WTC11 (cell line): Measurements from ENCODE around the gene CTSA. TPM values are rescaled to one million over a fixed set of nuclear protein-coding genes. Genes with fewer than 3 reads are reported as not detected.
A peak's percentile ranks its signal among the peaks of the same experiment; 100 is the strongest.

Source experiments
- ATAC-seq: fragments of 200-7000 bp; cut with Tn5 transposase; 2 replicates; pipeline ENCODE4 v1.10.0; 2021; ENCODE audit warnings: mild to moderate bottlenecking, moderate library complexity
- CTCF ChIA-PET: fragments of 300-600 bp; sonication (Branson Sonifier 250); formaldehyde crosslinking; loops from one replicate; lab custom pipeline; 2021; ENCODE audit warnings: antibody characterized with exemption; lab: Charles Lee
- POLR2A ChIA-PET: fragments of 350-600 bp; sonication (Branson Sonifier 250); formaldehyde crosslinking; loops from one replicate; lab custom pipeline; 2021; ENCODE audit warnings: antibody characterized with exemption; lab: Charles Lee
- DNase-seq: peaks from one replicate; pipeline ENCODE4 v3.0.0; 2021; ENCODE audit warnings: low spot score
- H3K27ac Mint-ChIP-seq: 2 replicates; pipeline ENCODE4 v1.8.0; 2021; ENCODE audit warnings: mixed read lengths
- H3K27me3 Mint-ChIP-seq: 2 replicates; pipeline ENCODE4 v1.8.0; 2021; ENCODE audit warnings: low read depth, mild to moderate bottlenecking, moderate library complexity, mixed read lengths
- H3K36me3 Mint-ChIP-seq: 2 replicates; pipeline ENCODE4 v1.8.0; 2021; ENCODE audit warnings: mixed read lengths
- H3K4me1 Mint-ChIP-seq: 2 replicates; pipeline ENCODE4 v1.8.0; 2022; ENCODE audit warnings: mixed read lengths
- H3K4me3 Mint-ChIP-seq: 2 replicates; pipeline ENCODE4 v1.8.0; 2021; ENCODE audit warnings: mild to moderate bottlenecking, moderate library complexity, mixed read lengths
- H3K9me3 Mint-ChIP-seq: 2 replicates; pipeline ENCODE4 v1.8.0; 2021; ENCODE audit warnings: mixed read lengths
- ATF1 ChIP-seq: sonication (generic); formaldehyde crosslinking; IDR thresholded peaks from 2 replicates; pipeline ENCODE4 v1.8.1; 2023; ENCODE audit warnings: mild to moderate bottlenecking, moderate library complexity, missing genetic modification reagents
- CREB1 ChIP-seq: sonication (generic); formaldehyde crosslinking; IDR thresholded peaks from 2 replicates; pipeline ENCODE4 v1.8.0; 2023; ENCODE audit warnings: mild to moderate bottlenecking, missing genetic modification reagents
- CREM ChIP-seq: sonication (generic); formaldehyde crosslinking; IDR thresholded peaks from 2 replicates; pipeline ENCODE4 v1.8.1; 2022; ENCODE audit warnings: mild to moderate bottlenecking, missing genetic modification reagents, moderate library complexity
- ESRRA ChIP-seq: sonication (generic); formaldehyde crosslinking; IDR thresholded peaks from 2 replicates; pipeline ENCODE4 v1.8.1; 2022; ENCODE audit warnings: mild to moderate bottlenecking, missing genetic modification reagents, borderline replicate concordance
- FOXK1 ChIP-seq: sonication (generic); formaldehyde crosslinking; IDR thresholded peaks from 2 replicates; pipeline ENCODE4 v1.8.0; 2022; ENCODE audit warnings: mild to moderate bottlenecking, moderate library complexity, missing genetic modification reagents
- FOXP1 ChIP-seq: sonication (generic); formaldehyde crosslinking; IDR thresholded peaks from 2 replicates; pipeline ENCODE4 v1.8.0; 2022; ENCODE audit warnings: missing genetic modification reagents, mild to moderate bottlenecking, moderate library complexity, borderline replicate concordance
- GABPB1 ChIP-seq: sonication (generic); formaldehyde crosslinking; IDR thresholded peaks from 2 replicates; pipeline ENCODE4 v1.8.1; 2023; ENCODE audit warnings: mild to moderate bottlenecking, missing genetic modification reagents
- HMGXB4 ChIP-seq: sonication (generic); formaldehyde crosslinking; IDR thresholded peaks from 2 replicates; pipeline ENCODE4 v1.8.1; 2023; ENCODE audit warnings: mild to moderate bottlenecking, moderate library complexity, missing genetic modification reagents
- MYBL2 ChIP-seq: sonication (generic); formaldehyde crosslinking; IDR thresholded peaks from 2 replicates; pipeline ENCODE4 v1.8.1; 2023; ENCODE audit warnings: mild to moderate bottlenecking, moderate library complexity, missing genetic modification reagents
- NR3C1 ChIP-seq: sonication (generic); formaldehyde crosslinking; conservative IDR thresholded peaks from 2 replicates; pipeline ENCODE4 v1.8.1; 2023; ENCODE audit warnings: low read depth, mild to moderate bottlenecking, missing genetic modification reagents
- OVOL2 ChIP-seq: fragments of 250-450 bp; sonication (Bioruptor Pico); IDR thresholded peaks from 2 replicates; pipeline ENCODE4 v1.9.0; 2021; ENCODE audit warnings: mild to moderate bottlenecking, borderline replicate concordance
- SMAD3 ChIP-seq: sonication (generic); formaldehyde crosslinking; IDR thresholded peaks from 2 replicates; pipeline ENCODE4 v1.8.0; 2022; ENCODE audit warnings: missing genetic modification reagents, mild to moderate bottlenecking, borderline replicate concordance
- SP1 ChIP-seq: sonication (generic); formaldehyde crosslinking; conservative IDR thresholded peaks from 2 replicates; pipeline ENCODE4 v1.8.1; 2022; ENCODE audit warnings: missing genetic modification reagents
- TCF7 ChIP-seq: sonication (generic); formaldehyde crosslinking; IDR thresholded peaks from 2 replicates; pipeline ENCODE4 v1.8.0; 2022; ENCODE audit warnings: mild to moderate bottlenecking, low read depth, missing genetic modification reagents, moderate library complexity
- ZNF121 ChIP-seq: sonication (generic); formaldehyde crosslinking; IDR thresholded peaks from 2 replicates; pipeline ENCODE4 v1.8.0; 2023; ENCODE audit warnings: missing genetic modification reagents
- ZNF219 ChIP-seq: sonication (generic); formaldehyde crosslinking; IDR thresholded peaks from 2 replicates; pipeline ENCODE4 v1.8.0; 2023; ENCODE audit warnings: missing genetic modification reagents, mild to moderate bottlenecking, borderline replicate concordance
- ZNF263 ChIP-seq: sonication (generic); formaldehyde crosslinking; IDR thresholded peaks from 2 replicates; pipeline ENCODE4 v1.8.1; 2022; ENCODE audit warnings: low read depth, mild to moderate bottlenecking, moderate library complexity, missing genetic modification reagents
- ZNF281 ChIP-seq: sonication (generic); formaldehyde crosslinking; IDR thresholded peaks from 2 replicates; pipeline ENCODE4 v1.8.0; 2023; ENCODE audit warnings: mild to moderate bottlenecking, missing genetic modification reagents
- total RNA-seq: library from RNA; stranded (reverse); gene quantifications from 3 replicates; pipeline ENCODE4 v1.2.3, GENCODE V29; 2021
- TF ChIP-seq, protein P1 (sequence below): sonication (generic); formaldehyde crosslinking; IDR thresholded peaks from 2 replicates; pipeline ENCODE4 v1.8.1; 2022; ENCODE audit warnings: mild to moderate bottlenecking, moderate library complexity, missing genetic modification reagents
- TF ChIP-seq, protein P2 (sequence below): sonication (generic); formaldehyde crosslinking; IDR thresholded peaks from 2 replicates; pipeline ENCODE4 v1.8.0; 2022; ENCODE audit warnings: mild to moderate bottlenecking, missing genetic modification reagents
- TF ChIP-seq, protein P3 (sequence below): sonication (generic); formaldehyde crosslinking; IDR thresholded peaks from 2 replicates; pipeline ENCODE4 v1.8.0; 2022; ENCODE audit warnings: mild to moderate bottlenecking, missing genetic modification reagents
- TF ChIP-seq, protein P4 (sequence below): sonication (generic); formaldehyde crosslinking; IDR thresholded peaks from 2 replicates; pipeline ENCODE4 v1.8.0; 2022; ENCODE audit warnings: mild to moderate bottlenecking, missing genetic modification reagents

CTSA gene
- total RNA-seq, 1 experiment from 2014 or later: 48.3 TPM

DNA sequence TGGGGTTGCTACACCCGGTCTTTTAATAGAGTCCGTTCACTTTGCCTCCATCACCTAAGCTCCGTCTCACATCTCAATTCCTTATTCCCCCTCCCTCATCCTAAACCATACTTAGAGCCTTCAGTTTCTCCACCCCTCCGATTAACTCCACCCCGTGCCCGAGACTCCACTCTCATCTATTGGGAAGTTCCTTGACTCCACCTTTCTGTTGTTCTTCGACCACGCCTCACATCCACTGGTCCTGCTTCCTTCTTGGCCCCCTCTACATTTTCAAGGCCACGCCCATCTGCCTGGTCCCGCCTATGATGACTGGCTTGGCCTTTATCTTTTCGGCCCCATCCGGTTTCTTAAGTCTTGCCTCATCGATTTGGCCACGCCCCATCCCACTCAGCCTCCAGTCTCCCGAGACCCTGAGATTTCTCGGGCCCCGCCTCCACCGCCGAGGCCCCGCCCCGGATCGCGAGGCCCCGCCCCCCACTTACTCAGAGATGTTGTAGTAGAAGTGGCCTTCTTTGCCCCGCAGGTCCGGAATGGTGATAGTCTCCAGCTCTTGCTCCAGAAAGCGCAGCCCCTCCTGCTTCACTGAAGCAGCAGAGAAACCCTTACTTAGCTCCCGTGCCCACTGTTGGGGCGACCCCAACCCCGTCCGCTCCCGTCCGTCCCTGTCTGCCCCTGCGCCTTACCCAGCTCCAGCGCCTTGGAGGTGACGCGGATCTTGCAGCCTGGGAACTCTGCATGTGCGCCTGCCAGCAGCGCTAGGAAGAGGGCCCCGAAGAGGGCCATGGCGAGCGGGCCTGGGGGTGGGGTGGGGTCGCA, 19.7 kb downstream of the CTSA start (continued):
- no peak; the same call in 1 of the 2 replicates for TF ChIP-seq HMGXB4
- no peak for TF ChIP-seq NR3C1
- TF ChIP-seq, all 79 proteins: peak for 3

- DNase-seq (peak; percentile 75), ATAC-seq (peak; percentile 41)
- Mint-ChIP-seq H3K4me1 (peaks cover 14% of the 10 kb centered on the region), H3K36me3 (peaks cover 25% of the 10 kb centered on the region), H3K9me3 (no peaks in the 10 kb centered on the region), H3K27ac (peak within 1 kb of the TSS; percentile 87), H3K4me3 (peak within 1 kb of the TSS; percentile 85), H3K27me3 (0 out of 2 replicates have a peak, but pooled peaks cover 3% of the 10 kb centered on the region)
- ChIA-PET POLR2A (interaction anchor here (0.6 to 3.1 kb wide), 9 partner anchors 21 to 1276 kb away, joined by 3 to 43 read pairs (median 3); partner anchors contain the start of genes CTSA, NEURL2, PCIF1 and ZSWIM1), CTCF (interaction anchor here (0.6 to 2.7 kb wide), 6 partner anchors 21 to 188 kb away, joined by 3 to 13 read pairs (median 4); partner anchors contain the start of gene NEURL2)
- TF ChIP-seq ZNF121 (CRISPR knock-in tag) (no peak), ZNF219 (CRISPR knock-in tag) (no peak), GABPB1 (CRISPR knock-in tag) (0 out of 2 replicates have a peak, but pooled peaks have one; percentile 20), OVOL2 (CRISPR knock-in tag) (no peak), TCF7 (CRISPR knock-in tag) (no peak), ATF1 (CRISPR knock-in tag) (no peak), FOXP1 (CRISPR knock-in tag) (peak; percentile 80), SMAD3 (CRISPR knock-in tag) (no peak), ZNF263 (0 out of 2 replicates have a peak, but pooled peaks have one; percentile 38), SP1 (peak; percentile 72), ESRRA (CRISPR knock-in tag) (no peak), FOXK1 (CRISPR knock-in tag) (0 out of 2 replicates have a peak, but pooled peaks have one; percentile 17), MYBL2 (CRISPR knock-in tag) (0 out of 2 replicates have a peak, but pooled peaks have one; percentile 51), CREM (CRISPR knock-in tag) (0 out of 2 replicates have a peak, but pooled peaks have one; percentile 42), ZNF281 (CRISPR knock-in tag) (peak; percentile 73; the same call in 1 of the 2 replicates), CREB1 (CRISPR knock-in tag) (peak; percentile 28; the same call in 1 of the 2 replicates), HMGXB4 (peak; percentile 58)
- TF ChIP-seq, protein P1, sequence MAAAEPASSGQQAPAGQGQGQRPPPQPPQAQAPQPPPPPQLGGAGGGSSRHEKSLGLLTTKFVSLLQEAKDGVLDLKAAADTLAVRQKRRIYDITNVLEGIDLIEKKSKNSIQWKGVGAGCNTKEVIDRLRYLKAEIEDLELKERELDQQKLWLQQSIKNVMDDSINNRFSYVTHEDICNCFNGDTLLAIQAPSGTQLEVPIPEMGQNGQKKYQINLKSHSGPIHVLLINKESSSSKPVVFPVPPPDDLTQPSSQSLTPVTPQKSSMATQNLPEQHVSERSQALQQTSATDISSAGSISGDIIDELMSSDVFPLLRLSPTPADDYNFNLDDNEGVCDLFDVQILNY (CRISPR knock-in tag): peak; percentile 26; the same call in 1 of the 2 replicates
- TF ChIP-seq, protein P2, sequence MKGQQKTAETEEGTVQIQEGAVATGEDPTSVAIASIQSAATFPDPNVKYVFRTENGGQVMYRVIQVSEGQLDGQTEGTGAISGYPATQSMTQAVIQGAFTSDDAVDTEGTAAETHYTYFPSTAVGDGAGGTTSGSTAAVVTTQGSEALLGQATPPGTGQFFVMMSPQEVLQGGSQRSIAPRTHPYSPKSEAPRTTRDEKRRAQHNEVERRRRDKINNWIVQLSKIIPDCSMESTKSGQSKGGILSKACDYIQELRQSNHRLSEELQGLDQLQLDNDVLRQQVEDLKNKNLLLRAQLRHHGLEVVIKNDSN (CRISPR knock-in tag): peak; percentile 86
- TF ChIP-seq, protein P3, sequence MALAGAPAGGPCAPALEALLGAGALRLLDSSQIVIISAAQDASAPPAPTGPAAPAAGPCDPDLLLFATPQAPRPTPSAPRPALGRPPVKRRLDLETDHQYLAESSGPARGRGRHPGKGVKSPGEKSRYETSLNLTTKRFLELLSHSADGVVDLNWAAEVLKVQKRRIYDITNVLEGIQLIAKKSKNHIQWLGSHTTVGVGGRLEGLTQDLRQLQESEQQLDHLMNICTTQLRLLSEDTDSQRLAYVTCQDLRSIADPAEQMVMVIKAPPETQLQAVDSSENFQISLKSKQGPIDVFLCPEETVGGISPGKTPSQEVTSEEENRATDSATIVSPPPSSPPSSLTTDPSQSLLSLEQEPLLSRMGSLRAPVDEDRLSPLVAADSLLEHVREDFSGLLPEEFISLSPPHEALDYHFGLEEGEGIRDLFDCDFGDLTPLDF (CRISPR knock-in tag): 0 out of 2 replicates have a peak, but pooled peaks have one; percentile 29
- TF ChIP-seq, protein P4, sequence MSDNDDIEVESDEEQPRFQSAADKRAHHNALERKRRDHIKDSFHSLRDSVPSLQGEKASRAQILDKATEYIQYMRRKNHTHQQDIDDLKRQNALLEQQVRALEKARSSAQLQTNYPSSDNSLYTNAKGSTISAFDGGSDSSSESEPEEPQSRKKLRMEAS: peak; percentile 72
Measured at GRCh38 chr20:45911486-45912343, 20.6 kb downstream of the CTSA start, which contains the start of gene PLTP. Gene PLTP (minus strand): TSS chr20:45912155. CDS start chr20:45911452, 703 bp downstream.
